ENCODE results near the gene BORCS5.

GRCh38 chr12:12365931-12366431 lies 9.1 kb downstream of the BORCS5 start:
- TF ChIP-seq POLR2AphosphoS5 (IDR thresholded peaks at IDR 0.05; ENCODE audit: low read depth, low read length) (no peak), TAF1 (IDR thresholded peaks at IDR 0.05; ENCODE audit: low read depth, low read length) (no peak)
